Posterior vena cava (tissue), 2 donors: ENCODE data around the gene CHURC1. TPM values are rescaled to one million over a fixed set of nuclear protein-coding genes. Genes with fewer than 3 reads are reported as not detected.
"Not testable (repeated sequence)": the region's sequence is repeated elsewhere in the genome, so short reads cannot be mapped to it uniquely, and the experiment has no call there.

ENCODE experiments used
- DNase-seq: peaks from one replicate; pipeline ENCODE4 v3.0.0-alpha.2; 2020; ENCODE audit warnings: low spot score
- intact Hi-C, 2 donors: fragments of 100-400 bp; cut with DNase I; formaldehyde crosslinking; loops; one replicate each; pipeline versions ENCODE4 v1.14.1 to v1.14.2; 2022 to 2023
- total RNA-seq, 2 donors: library from RNA; stranded (reverse); fragmentation: NEBNext Ultra II Directional; extraction: Animal tissue kit (Norgen Biotek cat#: 25700); gene quantifications; one replicate each; pipeline ENCODE4 v1.2.1, GENCODE V29; 2021
- donor health status: DM: yes; HTN: yes; CAD: no.
- donor health status: DM: yes; HTN: yes; CAD: no.

The CHURC1 gene
- total RNA-seq, 2 donors from 2014 or later: 65.4 to 87.3 TPM

- intact Hi-C loops: loop anchor here (5.0 to 10.0 kb wide), 2 partner anchors 67 to 70 kb away; no protein-coding TSS in a partner anchor
- DNase-seq: no peak
Measured at GRCh38 chr14:64891839-64892375, 22.3 kb upstream of the CHURC1 start.

- intact Hi-C loops: loop anchor here in 1 of 2 donors (10.0 kb wide), 1 partner anchor 75 kb away; no protein-coding TSS in a partner anchor
- no peak for DNase-seq
Measured at GRCh38 chr14:64899958-64900357, 14.3 kb upstream of the CHURC1 start.

- DNase-seq: no peak
- intact Hi-C loops: no loop called here
Measured at GRCh38 chr14:64906022-64906421, 8.2 kb upstream of the CHURC1 start.

GRCh38 chr14:64910847-64911495 is 3.3 kb upstream of the CHURC1 start:
- intact Hi-C loops: no loop called here

GRCh38 chr14:64912261-64912660 is 2.0 kb upstream of the CHURC1 start:
- no peak for DNase-seq
- intact Hi-C loops: no loop called here

More at GRCh38 chr14:64910847-64911495, 3.3 kb upstream of the CHURC1 start:
- DNase-seq: no peak

- DNase-seq, intact Hi-C loops: not testable (repeated sequence)
Measured at GRCh38 chr14:64913477-64913876, 778 bp upstream of the CHURC1 start.

- intact Hi-C loops: no loop called here
Measured at GRCh38 chr14:64915029-64915424, 772 bp downstream of the CHURC1 start.

GRCh38 chr14:64915797-64916196 is 1.5 kb downstream of the CHURC1 start:
- intact Hi-C loops: no loop called here
- DNase-seq: no peak

More at GRCh38 chr14:64915029-64915424, 772 bp downstream of the CHURC1 start:
- DNase-seq: no peak

GRCh38 chr14:64918216-64918615 is 4.0 kb downstream of the CHURC1 start:
- intact Hi-C loops: no loop called here
- DNase-seq: no peak

- DNase-seq: no peak
- intact Hi-C loops: no loop called here
Measured at GRCh38 chr14:64919215-64919614, 5.0 kb downstream of the CHURC1 start.

GRCh38 chr14:64919618-64920017 is 5.4 kb downstream of the CHURC1 start:
- intact Hi-C loops: no loop called here
- DNase-seq: no peak

GRCh38 chr14:64920465-64920864 is 6.2 kb downstream of the CHURC1 start:
- intact Hi-C loops: no loop called here
- DNase-seq: no peak

- DNase-seq: no peak
- intact Hi-C loops: no loop called here
Measured at GRCh38 chr14:64923015-64923414, 8.8 kb downstream of the CHURC1 start.

GRCh38 chr14:64926398-64926995 is 12.2 kb downstream of the CHURC1 start:
- intact Hi-C loops: no loop called here
- no peak for DNase-seq

- intact Hi-C loops: no loop called here
- DNase-seq: no peak
Measured at GRCh38 chr14:64927031-64927430, 12.8 kb downstream of the CHURC1 start.

- intact Hi-C loops: no loop called here
- no peak for DNase-seq
Measured at GRCh38 chr14:64928239-64929013, 14.2 kb downstream of the CHURC1 start.

GRCh38 chr14:64929014-64929359 is 14.7 kb downstream of the CHURC1 start:
- intact Hi-C loops: no loop called here
- DNase-seq: no peak

- intact Hi-C loops: loop anchor here in 1 of 2 donors (1.0 kb wide), 1 partner anchor 44 kb away; no protein-coding TSS in a partner anchor
- no peak for DNase-seq
Measured at GRCh38 chr14:64930085-64930843, 16.0 kb downstream of the CHURC1 start.

- DNase-seq: no peak
- intact Hi-C loops: no loop called here
Measured at GRCh38 chr14:64931123-64931522, 16.9 kb downstream of the CHURC1 start.
